H1 (cell line): ENCODE results near the gene ELAVL1. TPM values are rescaled to one million over a fixed set of nuclear protein-coding genes. Genes with fewer than 3 reads are reported as not detected.

Experiments
- CTCF ChIA-PET: fragments of 300-600 bp; sonication (Branson Sonifier 250); formaldehyde crosslinking; loops from one replicate; lab custom pipeline; 2021; ENCODE audit not compliant: partially characterized antibody; lab: Charles Lee
- POLR2A ChIA-PET: fragments of 300-600 bp; sonication (Branson Sonifier 250); formaldehyde crosslinking; loops from one replicate; lab custom pipeline; 2021; ENCODE audit warnings: inconsistent platforms; ENCODE audit not compliant: partially characterized antibody; lab: Charles Lee
- DNase-seq, 2 experiments: peaks; one replicate each; pipeline versions ENCODE4 v3.0.0 to v3.0.0-alpha.2; 2010 to 2022; ENCODE audit warnings: low spot score in 2 of 2, low read depth in 1 of 2, mixed read lengths in 1 of 2
- FAIRE-seq: peaks from 2 replicates; lab custom pipeline; 2011; peaks lifted over from hg19 to GRCh38; lab: Jason Lieb, UNC
- H2AFZ ChIP-seq: 2 replicates; pipeline ENCODE4 v1.8.1; 2012; ENCODE audit warnings: low read length, inconsistent platforms
- H2AK5ac ChIP-seq: 2 replicates; pipeline ENCODE4 v1.6.1; 2013; ENCODE audit warnings: low read depth, low read length
- H2BK120ac ChIP-seq: replicated peaks from 2 replicates; pipeline ENCODE3; 2013; ENCODE audit warnings: low read depth, low read length, inconsistent platforms
- H2BK12ac ChIP-seq: 2 replicates; pipeline ENCODE4 v1.6.1; 2013; ENCODE audit warnings: low read depth, low read length
- H2BK15ac ChIP-seq: 2 replicates; pipeline ENCODE4 v1.6.1; 2013; ENCODE audit warnings: low read length
- H2BK20ac ChIP-seq: 2 replicates; pipeline ENCODE4 v1.6.1; 2013; ENCODE audit warnings: low read length
- H2BK5ac ChIP-seq: 2 replicates; pipeline ENCODE4 v1.6.1; 2013; ENCODE audit warnings: low read depth, low read length
- H3K14ac ChIP-seq: 2 replicates; pipeline ENCODE4 v1.6.1; 2013; ENCODE audit warnings: inconsistent platforms; ENCODE audit not compliant: insufficient read length
- H3K18ac ChIP-seq: 2 replicates; pipeline ENCODE4 v1.6.1; 2013; ENCODE audit warnings: low read length; ENCODE audit errors: extremely low read depth
- H3K23ac ChIP-seq: 2 replicates; pipeline ENCODE4 v1.6.1; 2013; ENCODE audit warnings: inconsistent platforms; ENCODE audit not compliant: insufficient read length
- H3K23me2 ChIP-seq: 2 replicates; pipeline ENCODE4 v1.6.1; 2013; ENCODE audit warnings: low read depth, low read length
- H3K27ac ChIP-seq: 2 replicates; pipeline ENCODE4 v1.6.1; 2011; ENCODE audit warnings: low read depth, low read length, inconsistent platforms
- H3K27me3 ChIP-seq, 4 experiments: replicated peaks in 1 of 4; 1 replicate in 1 of 4; 2 replicates in 3 of 4; pipeline versions ENCODE4 v1.6.1 to v1.8.1; 2011 to 2013; ENCODE audit warnings: low read length in 3 of 4, mild to moderate bottlenecking in 3 of 4, inconsistent platforms in 2 of 4, mixed read lengths in 2 of 4, moderate library complexity in 1 of 4; ENCODE audit not compliant: control insufficient read depth in 3 of 4, insufficient read depth in 3 of 4; ENCODE audit errors: extremely low read depth in 1 of 4
- H3K36me3 ChIP-seq, 4 experiments: 2 replicates each; pipeline versions ENCODE4 v1.6.1 to v1.8.1; 2011 to 2013; ENCODE audit warnings: mild to moderate bottlenecking in 4 of 4, low read length in 3 of 4, moderate library complexity in 2 of 4, control low read depth in 1 of 4, inconsistent platforms in 1 of 4; ENCODE audit not compliant: insufficient read depth in 4 of 4, control insufficient read depth in 2 of 4
- H3K4ac ChIP-seq: replicated peaks from 2 replicates; pipeline ENCODE3; 2013; ENCODE audit warnings: low read length, low read depth, mixed read lengths, inconsistent platforms; ENCODE audit not compliant: insufficient read length
- H3K4me1 ChIP-seq, 4 experiments: replicated peaks in 1 of 4; 1 replicate in 1 of 4; 2 replicates in 3 of 4; pipeline versions ENCODE4 v1.6.1 to v1.8.1; 2011 to 2013; ENCODE audit warnings: low read length in 3 of 4, inconsistent platforms in 2 of 4, mixed read lengths in 1 of 4; ENCODE audit not compliant: insufficient read depth in 4 of 4, control insufficient read depth in 3 of 4
- H3K4me2 ChIP-seq, 2 experiments: 2 replicates each; pipeline versions ENCODE4 v1.6.1 to v1.8.1; 2011 to 2013; ENCODE audit warnings: low read depth in 2 of 2, low read length in 2 of 2, control low read depth in 1 of 2, inconsistent platforms in 1 of 2, mild to moderate bottlenecking in 1 of 2; ENCODE audit not compliant: insufficient read depth in 1 of 2
- H3K4me3 ChIP-seq, 4 experiments: fragments of 200-600, 300-600 bp in 1 of 4; sonication (generic), shearing (Covaris generic), sonication (Bioruptor Twin) in 1 of 4; 2 replicates each; pipeline versions ENCODE4 v1.5.1 to v1.8.1; 2011 to 2016; ENCODE audit warnings: low read length in 4 of 4, low read depth in 3 of 4, control low read depth in 2 of 4, inconsistent platforms in 2 of 4, mild to moderate bottlenecking in 2 of 4, mixed read lengths in 1 of 4, moderate library complexity in 1 of 4; ENCODE audit not compliant: insufficient read depth in 2 of 4; ENCODE audit errors: extremely low read depth in 1 of 4
- H3K56ac ChIP-seq: replicated peaks from 2 replicates; pipeline ENCODE3; 2013; ENCODE audit warnings: low read depth, mild to moderate bottlenecking, mixed read lengths, low read length, inconsistent platforms; ENCODE audit not compliant: insufficient read length
- H3K79me1 ChIP-seq: 2 replicates; pipeline ENCODE4 v1.6.1; 2013; ENCODE audit warnings: low read depth, low read length, control low read depth
- H3K79me2 ChIP-seq, 2 experiments: 2 replicates each; pipeline versions ENCODE4 v1.6.1 to v1.8.1; 2012 to 2013; ENCODE audit warnings: low read length in 2 of 2, mild to moderate bottlenecking in 2 of 2, inconsistent platforms in 1 of 2; ENCODE audit not compliant: insufficient read depth in 2 of 2, control insufficient read depth in 1 of 2
- H3K9ac ChIP-seq, 4 experiments: replicated peaks in 1 of 4; 1 replicate in 1 of 4; 2 replicates in 3 of 4; pipeline versions ENCODE4 v1.6.1 to v1.8.1; 2011 to 2013; ENCODE audit warnings: low read depth in 3 of 4, low read length in 3 of 4, control low read depth in 2 of 4, mild to moderate bottlenecking in 2 of 4, moderate library complexity in 2 of 4, inconsistent platforms in 1 of 4; ENCODE audit errors: extremely low read depth in 1 of 4
- H3K9me3 ChIP-seq, 2 experiments: 2 replicates each; pipeline versions ENCODE4 v1.6.1 to v1.8.1; 2012 to 2013; ENCODE audit warnings: mild to moderate bottlenecking in 2 of 2, moderate library complexity in 2 of 2, control low read depth in 1 of 2, inconsistent platforms in 1 of 2, low read depth in 1 of 2, low read length in 1 of 2, mixed read lengths in 1 of 2; ENCODE audit not compliant: insufficient read depth in 2 of 2
- H4K20me1 ChIP-seq, 2 experiments: replicated peaks in 1 of 2; 2 replicates each; pipeline versions ENCODE3 to v1.8.1; 2011 to 2013; ENCODE audit warnings: inconsistent platforms in 2 of 2, low read length in 2 of 2, mild to moderate bottlenecking in 1 of 2; ENCODE audit not compliant: insufficient read depth in 2 of 2, control insufficient read depth in 1 of 2
- H4K5ac ChIP-seq: 2 replicates; pipeline ENCODE4 v1.6.1; 2013; ENCODE audit warnings: low read length, low read depth, mixed read lengths, inconsistent platforms; ENCODE audit not compliant: insufficient read length
- H4K8ac ChIP-seq: 2 replicates; pipeline ENCODE4 v1.8.0; 2013; ENCODE audit warnings: mild to moderate bottlenecking, moderate library complexity, low read length, inconsistent platforms; ENCODE audit not compliant: insufficient read depth; ENCODE audit errors: extremely low read depth
- H4K91ac ChIP-seq: replicated peaks from 2 replicates; pipeline ENCODE3; 2013; ENCODE audit warnings: low read length, mixed read lengths, inconsistent platforms; ENCODE audit not compliant: insufficient read length
- BACH1 ChIP-seq: IDR thresholded peaks from 2 replicates; pipeline ENCODE4 v1.6.1; 2012; ENCODE audit warnings: low read length, improper control_type of control experiment
- CHD1 ChIP-seq: IDR thresholded peaks from 2 replicates; pipeline ENCODE4 v1.6.1; 2012; ENCODE audit warnings: low read depth, low read length, improper control_type of control experiment
- CHD2 ChIP-seq: IDR thresholded peaks from 2 replicates; pipeline ENCODE4 v1.6.1; 2012; ENCODE audit warnings: low read length, improper control_type of control experiment
- EZH2 ChIP-seq: fragments of 200-600 bp; sonication (generic); IDR thresholded peaks from 2 replicates; pipeline ENCODE4 v1.7.1; 2012; ENCODE audit warnings: low read depth, mild to moderate bottlenecking, moderate library complexity, low read length, inconsistent platforms; ENCODE audit not compliant: severe bottlenecking
- HDAC2 ChIP-seq, 2 experiments: fragments of 300-600 bp in 1 of 2; sonication (generic) in 1 of 2; IDR thresholded peaks; 2 replicates each; pipeline ENCODE4 v1.6.1; 2011 to 2012; ENCODE audit warnings: low read depth in 2 of 2, low read length in 2 of 2, mild to moderate bottlenecking in 2 of 2, moderate library complexity in 2 of 2, borderline replicate concordance in 1 of 2, inconsistent platforms in 1 of 2
- POLR2A ChIP-seq, 2 experiments: IDR thresholded peaks; 1 replicate in 1 of 2; 2 replicates in 1 of 2; pipeline ENCODE4 v1.6.1; 2011; ENCODE audit warnings: low read depth in 2 of 2, low read length in 2 of 2, mild to moderate bottlenecking in 2 of 2; ENCODE audit errors: control extremely low read depth in 1 of 2
- POLR2AphosphoS5 ChIP-seq: IDR thresholded peaks from 2 replicates; pipeline ENCODE4 v1.6.1; 2011; ENCODE audit warnings: low read depth, low read length
- POU5F1 ChIP-seq: IDR thresholded peaks from 2 replicates; pipeline ENCODE4 v1.6.1; 2011; ENCODE audit warnings: low read depth, mild to moderate bottlenecking, low read length, moderate library complexity
- RAD21 ChIP-seq, 2 experiments: IDR thresholded peaks in 1 of 2; conservative IDR thresholded peaks in 1 of 2; 2 replicates each; pipeline ENCODE4 v1.6.1; 2011; ENCODE audit warnings: low read depth in 2 of 2, low read length in 2 of 2, improper control_type of control experiment in 1 of 2, inconsistent platforms in 1 of 2, mild to moderate bottlenecking in 1 of 2, moderate library complexity in 1 of 2
- SP1 ChIP-seq: IDR thresholded peaks from 2 replicates; pipeline ENCODE4 v1.6.1; 2011; ENCODE audit warnings: low read depth, low read length
- SP2 ChIP-seq: IDR thresholded peaks from 2 replicates; pipeline ENCODE4 v1.6.1; 2012; ENCODE audit warnings: mild to moderate bottlenecking, low read length, inconsistent platforms
- WGBS, 2 experiments: shearing (Covaris generic) in 1 of 2; methylation state at CpG; one replicate each; pipeline versions ENCODE4 v1.1.6 to v1.1.7; 2013 to 2015; ENCODE audit warnings: low lambda C conversion rate in 2 of 2, mixed read lengths in 2 of 2, inconsistent platforms in 1 of 2, low coverage in 1 of 2, missing lambda C conversion rate in 1 of 2; ENCODE audit not compliant: insufficient replicate concordance in 2 of 2, insufficient coverage in 1 of 2, insufficient read length in 1 of 2; ENCODE audit errors: extremely low coverage in 1 of 2, missing lambda C conversion rate in 1 of 2; 5-methylcytosine and 5-hydroxymethylcytosine counted together
- polyA plus RNA-seq, 7 experiments: library from polyadenylated mRNA; depleted of rRNA in 3 of 7; stranded (reverse) in 5 of 7; unstranded in 2 of 7; fragments of >200 nt in 5 of 7; fragments of 200-250 nt in 2 of 7; gene quantifications; 1 replicate in 5 of 7; 2 replicates in 1 of 7; 4 replicates in 1 of 7; pipeline versions ENCODE4 v1.2.1 to v1.2.3, GENCODE V29; 2011 to 2013; ENCODE audit warnings: missing spikeins in 2 of 7, mixed read lengths in 2 of 7
- total RNA-seq: library from RNA; stranded (reverse); fragmentation: NEBNext Ultra II Directional; extraction: Animal tissue kit (Norgen Biotek cat#: 25700); gene quantifications from 2 replicates; pipeline ENCODE4 v1.2.1, GENCODE V29; 2021

Gene ELAVL1
- total and polyA plus RNA-seq, 2 of the 8 experiments (the other 6 are each of a cell fraction or from before 2014, with no cell fraction given), result 56.7 to 163 TPM

DNA sequence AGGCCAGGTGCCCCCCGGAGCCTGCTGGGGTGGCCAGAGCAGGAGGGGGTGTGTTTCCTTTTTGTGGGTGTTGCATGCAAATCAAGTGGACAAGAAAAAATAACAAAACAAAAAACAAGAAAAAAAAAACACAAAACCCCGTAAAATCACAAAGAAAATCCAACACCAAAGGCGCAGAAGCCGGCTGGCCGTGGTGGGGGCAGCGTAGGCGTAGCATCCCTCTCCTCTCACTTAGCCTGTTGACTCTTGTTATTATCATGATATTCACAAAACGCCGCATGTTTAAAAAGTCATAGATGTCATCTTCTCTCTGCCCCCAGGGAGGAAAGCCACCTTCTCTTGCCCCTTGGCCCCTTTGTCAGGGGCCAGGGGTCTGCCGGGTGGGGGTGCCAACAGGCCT, 91.8 kb downstream of the ELAVL1 start:
- H2AFZ ChIP-seq, result no peak overlapping the region
- 0 out of 2 replicates have a peak, but pooled peaks cover 2% of the 10 kb centered on the region for H3K79me1 ChIP-seq
- H3K18ac ChIP-seq, result no peak overlapping the region
- H3K23me2 ChIP-seq, result peaks cover 13% of the 10 kb centered on the region; the same call in 1 of the 2 replicates
- no peak overlapping the region for H2BK5ac ChIP-seq
- no peak overlapping the region for H3K4me2 ChIP-seq
- H3K79me2 ChIP-seq, result no peaks in the 10 kb centered on the region
- H3K4ac ChIP-seq, result no peak overlapping the region
- WGBS, 2 experiments, result 89% methylated on average over 9 of the region's 10 CpGs; no CpG with 5 or more reads in 1 of the 2 experiments
- H3K27ac ChIP-seq, result no peak overlapping the region
- ChIA-PET CTCF (interaction anchor here (2.3 kb wide), 1 partner anchor 45 kb away, joined by 9 read pairs; no protein-coding TSS in a partner anchor), POLR2A (interaction anchor here (1.4 to 2.3 kb wide), 2 partner anchors 17 to 45 kb away, joined by 3 to 7 read pairs; no protein-coding TSS in a partner anchor)
- no peaks in the 10 kb centered on the region for H3K9me3 ChIP-seq
- no peak overlapping the region for H3K23ac ChIP-seq
- H3K56ac ChIP-seq, result no peak overlapping the region
- no peak overlapping the region for H3K9ac ChIP-seq
- H2AK5ac ChIP-seq, result no peak overlapping the region
- H2BK15ac ChIP-seq, result no peak overlapping the region
- H3K36me3 ChIP-seq, result peaks cover 5 to 30% (median 16%) of the 10 kb centered on the region in 4 experiments; a peak in 4 of 8 replicates
- peaks cover 0 to 9% (median 7%) of the 10 kb centered on the region in 4 experiments; a peak in 5 of 7 replicates for H3K4me1 ChIP-seq
- no peak overlapping the region for H2BK120ac ChIP-seq
- no peak overlapping the region for H4K91ac ChIP-seq
- TF ChIP-seq POLR2A (IDR thresholded peaks at IDR 0.05; ENCODE audit: control extremely low read depth in 1 of 2, low read depth in 2 of 2, low read length in 2 of 2) (no peak), SP1 (no peak), POU5F1 (no peak), POLR2AphosphoS5 (no peak), BACH1 (no peak), RAD21 (IDR thresholded peaks at IDR 0.05 in 1 of 2, conservative IDR thresholded peaks at IDR 0.05 in 1 of 2; ENCODE audit: low read depth in 2 of 2, low read length in 2 of 2) (no peak), SP2 (no peak), CHD1 (no peak), HDAC2 (IDR thresholded peaks at IDR 0.05; ENCODE audit: borderline replicate concordance in 1 of 2, low read depth in 2 of 2, low read length in 2 of 2) (no peak), CHD2 (no peak), EZH2 (no peak)
- H2BK20ac ChIP-seq, result no peak overlapping the region
- no peak overlapping the region for H4K8ac ChIP-seq
- H4K20me1 ChIP-seq, result peaks cover 2 to 11% of the 10 kb centered on the region in 2 experiments
- H2BK12ac ChIP-seq, result no peak overlapping the region
- no peak for FAIRE-seq
- peaks cover 17 to 42% (median 35%) of the 10 kb centered on the region in 4 experiments; a peak in 6 of 7 replicates for H3K27me3 ChIP-seq
- H4K5ac ChIP-seq, result no peak overlapping the region
- DNase-seq, result no peak
- no peak overlapping the region for H3K4me3 ChIP-seq
- H3K14ac ChIP-seq, result no peak overlapping the region
